Measurements from ENCODE around the gene RBM20.

Gene RBM20

GRCh38 chr10:110762109-110762848, 118.1 kb downstream of the RBM20 start:
- no peaks in the 10 kb centered on the region for H3K36me3 ChIP-seq (ENCODE audit: control insufficient read depth, insufficient read depth, low read length)
- TF ChIP-seq CTCF (IDR thresholded peaks at IDR 0.05): no peak
- H3K79me2 ChIP-seq: no peaks in the 10 kb centered on the region
- H3K4me1 ChIP-seq: peaks cover 10% of the 10 kb centered on the region
- no peaks in the 10 kb centered on the region for H3K27me3 ChIP-seq (ENCODE audit: control insufficient read depth, insufficient read depth, low read length)
- peak overlapping the region; percentile 73 for H2AFZ ChIP-seq
- H3K4me3 ChIP-seq (ENCODE audit: low read depth, low read length): no peak overlapping the region
- H3K27ac ChIP-seq: no peak overlapping the region
- no peaks in the 10 kb centered on the region for H3K9me3 ChIP-seq (ENCODE audit: control insufficient read depth, low read length)
- H3K9ac ChIP-seq: no peak overlapping the region
- no peak overlapping the region for H3K4me2 ChIP-seq (ENCODE audit: low read length)

- no peaks in the 10 kb centered on the region for H3K27me3 ChIP-seq (ENCODE audit: control insufficient read depth, insufficient read depth, low read length)
- no peak for TF ChIP-seq CTCF (IDR thresholded peaks at IDR 0.05)
- H3K9ac ChIP-seq: no peak overlapping the region
- no peak overlapping the region for H3K4me3 ChIP-seq (ENCODE audit: low read depth, low read length)
- H3K4me1 ChIP-seq: peaks cover 10% of the 10 kb centered on the region
- peak overlapping the region; percentile 73 for H2AFZ ChIP-seq
- H3K4me2 ChIP-seq (ENCODE audit: low read length): no peak overlapping the region
- no peaks in the 10 kb centered on the region for H3K79me2 ChIP-seq
- no peaks in the 10 kb centered on the region for H3K36me3 ChIP-seq (ENCODE audit: control insufficient read depth, insufficient read depth, low read length)
- H3K9me3 ChIP-seq (ENCODE audit: control insufficient read depth, low read length): no peaks in the 10 kb centered on the region
- H3K27ac ChIP-seq: no peak overlapping the region
These were observed 118.7 kb downstream of the RBM20 start for GRCh38 chr10:110762849-110763211.

GRCh38 chr10:110764378-110764777, 120.2 kb downstream of the RBM20 start:
- no peak overlapping the region for H3K4me2 ChIP-seq (ENCODE audit: low read length)
- H3K9me3 ChIP-seq (ENCODE audit: control insufficient read depth, low read length): no peaks in the 10 kb centered on the region
- no peaks in the 10 kb centered on the region for H3K79me2 ChIP-seq
- peaks cover 10% of the 10 kb centered on the region for H3K4me1 ChIP-seq
- H3K36me3 ChIP-seq (ENCODE audit: control insufficient read depth, insufficient read depth, low read length): no peaks in the 10 kb centered on the region
- H2AFZ ChIP-seq: no peak overlapping the region
- H3K9ac ChIP-seq: no peak overlapping the region
- no peak overlapping the region for H3K4me3 ChIP-seq (ENCODE audit: low read depth, low read length)
- no peak overlapping the region for H3K27ac ChIP-seq
- no peaks in the 10 kb centered on the region for H3K27me3 ChIP-seq (ENCODE audit: control insufficient read depth, insufficient read depth, low read length)
- TF ChIP-seq CTCF (IDR thresholded peaks at IDR 0.05): no peak

GRCh38 chr10:110764793-110765512, 120.8 kb downstream of the RBM20 start:
- Histone ChIP-seq H3K4me3 (ENCODE audit: low read depth, low read length) (no peak overlapping the region), H2AFZ (no peak overlapping the region), H3K4me1 (peaks cover 10% of the 10 kb centered on the region), H3K27ac (no peak overlapping the region), H3K9me3 (ENCODE audit: control insufficient read depth, low read length) (no peaks in the 10 kb centered on the region), H3K4me2 (ENCODE audit: low read length) (no peak overlapping the region), H3K9ac (no peak overlapping the region), H3K36me3 (ENCODE audit: control insufficient read depth, insufficient read depth, low read length) (no peaks in the 10 kb centered on the region), H3K27me3 (ENCODE audit: control insufficient read depth, insufficient read depth, low read length) (no peaks in the 10 kb centered on the region), H3K79me2 (no peaks in the 10 kb centered on the region)
- TF ChIP-seq CTCF (IDR thresholded peaks at IDR 0.05): no peak

Data from parathyroid adenoma (tissue), 2 donors.